CD8-positive, alpha-beta memory T cell (primary cell): ENCODE data around the gene HAT1. TPM values are rescaled to one million over a fixed set of nuclear protein-coding genes. Genes with fewer than 3 reads are reported as not detected.
A peak's percentile ranks its signal among the peaks of the same experiment; 100 is the strongest.

Source experiments
- CTCF ChIA-PET: fragments of 350-600 bp; sonication (Branson Sonifier 250); formaldehyde crosslinking; loops from one replicate; lab custom pipeline; 2021; ENCODE audit warnings: antibody characterized with exemption; lab: Charles Lee
- POLR2A ChIA-PET: fragments of 350-600 bp; sonication (Branson Sonifier 250); formaldehyde crosslinking; loops from one replicate; lab custom pipeline; 2021; ENCODE audit warnings: antibody characterized with exemption; lab: Charles Lee
- DNase-seq, 5 donors: peaks; one replicate each; pipeline versions ENCODE4 v3.0.0 to v3.0.0-alpha.2; 2020 to 2022; ENCODE audit warnings: mixed read lengths in 1 of 5
- H3K27ac ChIP-seq: one replicate; pipeline ENCODE4 v1.7.0; 2013; ENCODE audit warnings: low read depth, mild to moderate bottlenecking, low read length, moderate library complexity
- H3K27me3 ChIP-seq: 2 replicates; pipeline ENCODE4 v1.7.0; 2013; ENCODE audit warnings: low read length, mild to moderate bottlenecking; ENCODE audit not compliant: insufficient read depth, poor library complexity, severe bottlenecking
- H3K36me3 ChIP-seq: 2 replicates; pipeline ENCODE4 v1.7.0; 2013; ENCODE audit warnings: mild to moderate bottlenecking, low read length, moderate library complexity; ENCODE audit not compliant: insufficient read depth
- H3K4me1 ChIP-seq: 2 replicates; pipeline ENCODE4 v1.7.0; 2013; ENCODE audit warnings: mild to moderate bottlenecking, low read length, moderate library complexity; ENCODE audit not compliant: insufficient read depth
- H3K4me3 ChIP-seq: 2 replicates; pipeline ENCODE4 v1.7.0; 2013; ENCODE audit warnings: mild to moderate bottlenecking, low read length
- H3K9me3 ChIP-seq: 2 replicates; pipeline ENCODE4 v1.7.0; 2013; ENCODE audit warnings: mild to moderate bottlenecking, low read length
- H3K27ac Mint-ChIP-seq, 8 donors: one replicate each; pipeline ENCODE4 v1.8.0; 2020 to 2021; ENCODE audit warnings: mixed read lengths in 8 of 8, mild to moderate bottlenecking in 6 of 8, inconsistent platforms in 3 of 8, moderate library complexity in 3 of 8
- H3K27me3 Mint-ChIP-seq, 2 donors: one replicate each; pipeline ENCODE4 v1.8.0; 2020 to 2021; ENCODE audit warnings: mixed read lengths in 2 of 2, mild to moderate bottlenecking in 1 of 2, moderate library complexity in 1 of 2
- H3K36me3 Mint-ChIP-seq, 3 donors: one replicate each; pipeline ENCODE4 v1.8.0; 2020 to 2021; ENCODE audit warnings: mixed read lengths in 3 of 3, inconsistent platforms in 1 of 3, mild to moderate bottlenecking in 1 of 3
- H3K4me1 Mint-ChIP-seq, 3 donors: one replicate each; pipeline ENCODE4 v1.8.0; 2020 to 2021; ENCODE audit warnings: mixed read lengths in 3 of 3, inconsistent platforms in 1 of 3, mild to moderate bottlenecking in 1 of 3
- H3K4me3 Mint-ChIP-seq, 7 donors: one replicate each; pipeline ENCODE4 v1.8.0; 2020 to 2021; ENCODE audit warnings: mixed read lengths in 7 of 7, mild to moderate bottlenecking in 6 of 7, moderate library complexity in 4 of 7, inconsistent platforms in 2 of 7
- H3K9me3 Mint-ChIP-seq, 5 donors: one replicate each; pipeline ENCODE4 v1.8.0; 2020 to 2022; ENCODE audit warnings: mixed read lengths in 5 of 5, mild to moderate bottlenecking in 3 of 5, moderate library complexity in 2 of 5, inconsistent platforms in 1 of 5
- polyA plus RNA-seq: library from polyadenylated mRNA; unstranded; fragments of 300-500 nt; fragmentation: Illumina TruSeq; gene quantifications from one replicate; pipeline ENCODE4 v1.2.3, GENCODE V29; 2021
- total RNA-seq, 2 experiments: library from RNA; stranded (reverse); gene quantifications; one replicate each; pipeline ENCODE4 v1.2.3, GENCODE V29; 2021

Gene HAT1
- total and polyA plus RNA-seq, 3 experiments from 2014 or later = 65.6 to 88.7 (median 85.1) TPM

GRCh38 chr2:171923206-171923605 lies 945 bp downstream of the HAT1 start:
- H3K9me3 Mint-ChIP-seq = no peaks in the 10 kb centered on the region
- peaks cover 35 to 58% (median 52%) of the 10 kb centered on the region in 3 donors for H3K4me1 Mint-ChIP-seq
- H3K27ac ChIP-seq = peak overlapping the region; percentile 96
- H3K4me3 Mint-ChIP-seq = peak overlapping the region; percentile 89 to 99 (median 95)
- DNase-seq = no peak
- no peaks in the 10 kb centered on the region for H3K9me3 ChIP-seq
- no peaks in the 10 kb centered on the region for H3K36me3 ChIP-seq
- H3K36me3 Mint-ChIP-seq = peaks cover 0 to 30% (median 5%) of the 10 kb centered on the region in 3 donors
- peak overlapping the region; percentile 95 to 100 (median 100) for H3K27ac Mint-ChIP-seq
- peaks cover 30% of the 10 kb centered on the region for H3K4me1 ChIP-seq
- no peaks in the 10 kb centered on the region for H3K27me3 ChIP-seq
- H3K4me3 ChIP-seq = peak overlapping the region; percentile 87
- ChIA-PET CTCF (interaction anchor here (1.7 kb wide), 1 partner anchor 539 kb away, joined by 7 read pairs; no protein-coding TSS in a partner anchor), POLR2A (no interaction called here)
- no peaks in the 10 kb centered on the region for H3K27me3 Mint-ChIP-seq

- Mint-ChIP-seq H3K36me3 (peaks cover 0 to 40% (median 7%) of the 10 kb centered on the region in 3 donors), H3K4me1 (peaks cover 47 to 69% (median 63%) of the 10 kb centered on the region in 3 donors), H3K9me3 (no peaks in the 10 kb centered on the region), H3K4me3 (peak overlapping the region in 6 of 7 donors; percentile 6 to 98 (median 94)), H3K27me3 (no peaks in the 10 kb centered on the region), H3K27ac (peak overlapping the region in 6 of 8 donors; percentile 60 to 99 (median 88))
- Histone ChIP-seq H3K27me3 (no peaks in the 10 kb centered on the region), H3K9me3 (no peaks in the 10 kb centered on the region), H3K36me3 (no peaks in the 10 kb centered on the region), H3K4me3 (no peak overlapping the region), H3K4me1 (peaks cover 30% of the 10 kb centered on the region), H3K27ac (no peak overlapping the region)
- DNase-seq = no peak
- POLR2A ChIA-PET = interaction anchor here (0.7 kb wide), 2 partner anchors 31 to 158 kb away, joined by 3 to 4 read pairs; no protein-coding TSS in a partner anchor
- CTCF ChIA-PET = no interaction called here
These were observed 2.1 kb downstream of the HAT1 start for GRCh38 chr2:171924170-171924942.

- Histone ChIP-seq H3K4me3 (no peak overlapping the region), H3K27me3 (no peaks in the 10 kb centered on the region), H3K36me3 (no peaks in the 10 kb centered on the region), H3K9me3 (no peaks in the 10 kb centered on the region), H3K4me1 (no peaks in the 10 kb centered on the region), H3K27ac (no peak overlapping the region)
- ChIA-PET CTCF (no interaction called here), POLR2A (no interaction called here)
- Mint-ChIP-seq H3K27ac (peak overlapping the region in 1 of 8 donors; percentile 38), H3K27me3 (no peaks in the 10 kb centered on the region), H3K36me3 (peaks cover 4 to 65% (median 15%) of the 10 kb centered on the region in 3 donors), H3K9me3 (no peaks in the 10 kb centered on the region), H3K4me3 (no peak overlapping the region), H3K4me1 (peaks cover 47 to 75% (median 69%) of the 10 kb centered on the region in 3 donors)
- no peak for DNase-seq
These were observed 8.1 kb downstream of the HAT1 start for GRCh38 chr2:171930385-171930784.

GRCh38 chr2:171939058-171939742 lies 16.9 kb downstream of the HAT1 start:
- CTCF ChIA-PET = no interaction called here
- H3K9me3 ChIP-seq = no peaks in the 10 kb centered on the region

GRCh38 chr2:171939743-171940071 lies 17.4 kb downstream of the HAT1 start:
- ChIA-PET POLR2A (no interaction called here), CTCF (no interaction called here)
- H3K4me1 ChIP-seq = no peaks in the 10 kb centered on the region
- Mint-ChIP-seq H3K36me3 (peaks cover 0 to 30% (median 16%) of the 10 kb centered on the region in 3 donors), H3K4me1 (peaks cover 37 to 61% (median 51%) of the 10 kb centered on the region in 3 donors), H3K27me3 (no peaks in the 10 kb centered on the region), H3K9me3 (no peaks in the 10 kb centered on the region), H3K4me3 (no peak overlapping the region), H3K27ac (peak overlapping the region in 2 of 8 donors; percentile 24 to 49)
- no peak overlapping the region for H3K4me3 ChIP-seq
- no peaks in the 10 kb centered on the region for H3K27me3 ChIP-seq
- no peaks in the 10 kb centered on the region for H3K9me3 ChIP-seq
- DNase-seq = no peak
- no peak overlapping the region for H3K27ac ChIP-seq
- no peaks in the 10 kb centered on the region for H3K36me3 ChIP-seq

More at GRCh38 chr2:171939058-171939742, 16.9 kb downstream of the HAT1 start:
- Mint-ChIP-seq H3K27me3 (no peaks in the 10 kb centered on the region), H3K36me3 (peaks cover 0 to 32% (median 16%) of the 10 kb centered on the region in 3 donors), H3K27ac (peak overlapping the region in 1 of 8 donors; percentile 24), H3K9me3 (no peaks in the 10 kb centered on the region), H3K4me1 (peaks cover 34 to 59% (median 49%) of the 10 kb centered on the region in 3 donors), H3K4me3 (no peak overlapping the region)
- Histone ChIP-seq H3K36me3 (no peaks in the 10 kb centered on the region), H3K27ac (no peak overlapping the region), H3K4me1 (no peaks in the 10 kb centered on the region), H3K4me3 (no peak overlapping the region), H3K27me3 (no peaks in the 10 kb centered on the region)
- no peak for DNase-seq
- POLR2A ChIA-PET = no interaction called here

GRCh38 chr2:171941316-171941699 lies 19.0 kb downstream of the HAT1 start:
- POLR2A ChIA-PET = no interaction called here
- CTCF ChIA-PET = no interaction called here
- Histone ChIP-seq H3K9me3 (no peaks in the 10 kb centered on the region), H3K4me3 (no peak overlapping the region), H3K27ac (no peak overlapping the region), H3K4me1 (no peaks in the 10 kb centered on the region), H3K36me3 (no peaks in the 10 kb centered on the region), H3K27me3 (no peaks in the 10 kb centered on the region)
- H3K4me1 Mint-ChIP-seq = peaks cover 31 to 53% (median 42%) of the 10 kb centered on the region in 3 donors
- DNase-seq = no peak
- H3K27ac Mint-ChIP-seq = peak overlapping the region in 1 of 8 donors; percentile 25
- H3K9me3 Mint-ChIP-seq = no peaks in the 10 kb centered on the region
- no peak overlapping the region for H3K4me3 Mint-ChIP-seq
- H3K27me3 Mint-ChIP-seq = no peaks in the 10 kb centered on the region
- peaks cover 0 to 29% (median 11%) of the 10 kb centered on the region in 3 donors for H3K36me3 Mint-ChIP-seq

- Histone ChIP-seq H3K9me3 (no peaks in the 10 kb centered on the region), H3K27ac (no peak overlapping the region), H3K27me3 (no peaks in the 10 kb centered on the region), H3K4me3 (no peak overlapping the region), H3K4me1 (no peaks in the 10 kb centered on the region), H3K36me3 (no peaks in the 10 kb centered on the region)
- ChIA-PET POLR2A (no interaction called here), CTCF (no interaction called here)
- Mint-ChIP-seq H3K27me3 (no peaks in the 10 kb centered on the region), H3K27ac (peak overlapping the region in 1 of 8 donors; percentile 32), H3K4me3 (no peak overlapping the region), H3K4me1 (peaks cover 23 to 40% (median 24%) of the 10 kb centered on the region in 3 donors), H3K9me3 (no peaks in the 10 kb centered on the region), H3K36me3 (peaks cover 0 to 36% (median 16%) of the 10 kb centered on the region in 3 donors)
- no peak for DNase-seq
These were observed 21.6 kb downstream of the HAT1 start for GRCh38 chr2:171943869-171944268.

GRCh38 chr2:171952276-171952675 lies 30.0 kb downstream of the HAT1 start:
- Histone ChIP-seq H3K9me3 (no peaks in the 10 kb centered on the region), H3K4me3 (no peak overlapping the region), H3K27me3 (no peaks in the 10 kb centered on the region), H3K27ac (no peak overlapping the region), H3K4me1 (peaks cover 10% of the 10 kb centered on the region), H3K36me3 (peaks cover 5% of the 10 kb centered on the region)
- Mint-ChIP-seq H3K4me1 (peaks cover 16 to 31% (median 28%) of the 10 kb centered on the region in 3 donors), H3K36me3 (peaks cover 4 to 48% (median 21%) of the 10 kb centered on the region in 3 donors), H3K27ac (no peak overlapping the region), H3K27me3 (no peaks in the 10 kb centered on the region), H3K9me3 (no peaks in the 10 kb centered on the region), H3K4me3 (no peak overlapping the region)
- POLR2A ChIA-PET = no interaction called here
- DNase-seq = no peak
- CTCF ChIA-PET = no interaction called here
